Prostate gland (tissue), 2 donors: ENCODE data around the gene CD3E.
"Not testable (repeated sequence)": the region's sequence is repeated elsewhere in the genome, so short reads cannot be mapped to it uniquely, and the experiment has no call there.

ENCODE experiments used
- CTCF ChIP-seq, 4 experiments: fragments of 200-600 bp in 2 of 4; fragments of 450-650 bp in 2 of 4; sonication (generic) in 2 of 4; IDR thresholded peaks; 1 replicate in 3 of 4; 2 replicates in 1 of 4; pipeline ENCODE4 v1.5.1; 2016 to 2019; ENCODE audit warnings: antibody characterized with exemption in 4 of 4, mild to moderate bottlenecking in 2 of 4, moderate library complexity in 2 of 4
- POLR2A ChIP-seq: fragments of 450-650 bp; IDR thresholded peaks from one replicate; pipeline ENCODE4 v1.6.1; 2016; ENCODE audit warnings: antibody characterized with exemption, mild to moderate bottlenecking
- POLR2AphosphoS5 ChIP-seq: sonication (generic); formaldehyde crosslinking; IDR thresholded peaks from one replicate; pipeline ENCODE4 v1.6.1; 2017; ENCODE audit warnings: antibody characterized with exemption

DNA sequence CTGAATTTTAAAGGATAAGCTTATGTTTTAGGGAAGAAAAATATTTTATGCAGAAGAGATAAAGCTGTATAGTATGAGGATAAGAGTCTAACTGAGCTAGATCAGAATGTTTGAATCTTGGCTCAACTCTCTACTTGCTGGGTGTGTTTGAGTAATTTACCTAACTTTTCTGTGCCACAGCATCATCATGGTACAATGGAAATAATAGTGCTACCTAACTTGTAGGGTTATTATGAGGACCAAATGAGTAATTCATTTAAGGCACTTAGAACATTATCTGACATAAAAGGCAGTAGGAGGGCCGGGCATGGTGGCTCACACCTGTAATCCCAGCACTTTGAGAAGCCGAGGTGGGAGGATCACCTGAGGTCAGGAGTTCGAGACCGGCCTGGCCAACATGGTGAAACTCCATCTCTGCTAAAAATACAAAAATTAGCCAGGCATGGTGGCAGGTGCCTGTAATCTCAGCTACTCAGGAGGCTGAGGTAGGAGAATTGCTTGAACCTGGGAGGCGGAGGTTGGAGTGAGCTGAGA lies 4.5 kb downstream of the CD3E start:
- not testable (repeated sequence) for TF ChIP-seq CTCF (IDR thresholded peaks at IDR 0.05); POLR2A; POLR2AphosphoS5
